Renal pelvis (tissue), 12 donors: Measurements from ENCODE around the gene METTL3. TPM values are rescaled to one million over a fixed set of nuclear protein-coding genes. Genes with fewer than 3 reads are reported as not detected.
"Not testable (repeated sequence)": the region's sequence is repeated elsewhere in the genome, so short reads cannot be mapped to it uniquely, and the experiment has no call there.

ENCODE experiments used
- DNase-seq: peaks from one replicate; pipeline ENCODE4 v3.0.0-alpha.2; 2013
- long read RNA-seq, 16 experiments: transcript quantifications; one replicate each; lab custom pipeline, GENCODE V29; 2026
- polyA plus RNA-seq, 3 donors: library from polyadenylated mRNA; unstranded; fragments of 120-200 nt; gene quantifications; one replicate each; pipeline ENCODE4 v1.2.1, GENCODE V29; 2013; ENCODE audit not compliant: insufficient read length in 3 of 3

METTL3 gene
- 100 to 1,000 TPM in 2 of 3 donors, 10 to 100 TPM in 1; 84.6 to 116 (median 106) TPM for polyA plus RNA-seq
- long read RNA-seq, donor 1, transcript METTL3-201 (11 exons, 2,015 nt), result major isoform, 12 of 46 reads
- long read RNA-seq, donor 1, partial matches to known transcripts, result 24 of 46 reads
- long read RNA-seq, donor 1, other reads (novel, unspliced or antisense), result 8 of 46 reads
- long read RNA-seq, donor 2, transcript METTL3-201 (11 exons, 2,015 nt), result major isoform, 27 of 59 reads
- long read RNA-seq, donor 2, partial matches to known transcripts, result 17 of 59 reads
- long read RNA-seq, donor 2, other reads (novel, unspliced or antisense), result 10 of 59 reads
- long read RNA-seq, donor 3, transcript METTL3-201 (11 exons, 2,015 nt), result major isoform, 8 of 34 reads
- long read RNA-seq, donor 3, partial matches to known transcripts, result 15 of 34 reads
- long read RNA-seq, donor 3, other reads (novel, unspliced or antisense), result 8 of 34 reads
- long read RNA-seq, donor 4, transcript METTL3-201 (11 exons, 2,015 nt), result major isoform, 9 of 57 reads
- long read RNA-seq, donor 4, partial matches to known transcripts, result 26 of 57 reads
- long read RNA-seq, donor 4, other reads (novel, unspliced or antisense), result 13 of 57 reads
- long read RNA-seq, donor 5, partial matches to known transcripts, result 9 of 13 reads
- long read RNA-seq, donor 5, other reads (novel, unspliced or antisense), result 0 of 13 reads
- long read RNA-seq, donor 6, transcript METTL3-201 (11 exons, 2,015 nt), result major isoform, 18 of 58 reads
- long read RNA-seq, donor 6, partial matches to known transcripts, result 14 of 58 reads
- long read RNA-seq, donor 6, other reads (novel, unspliced or antisense), result 12 of 58 reads
- long read RNA-seq, donor 7, transcript METTL3-201 (11 exons, 2,015 nt), result major isoform, 14 of 25 reads
- long read RNA-seq, donor 7, partial matches to known transcripts, result 8 of 25 reads
- long read RNA-seq, donor 7, other reads (novel, unspliced or antisense), result 0 of 25 reads
- long read RNA-seq, donor 8, transcript METTL3-201 (11 exons, 2,015 nt), result major isoform, 6 of 19 reads
- long read RNA-seq, donor 8, partial matches to known transcripts, result 12 of 19 reads
- long read RNA-seq, donor 8, other reads (novel, unspliced or antisense), result 0 of 19 reads
- long read RNA-seq, donor 9, transcript METTL3-201 (11 exons, 2,015 nt), result major isoform, 20 of 78 reads
- long read RNA-seq, donor 9, partial matches to known transcripts, result 35 of 78 reads
- long read RNA-seq, donor 9, other reads (novel, unspliced or antisense), result 14 of 78 reads
- long read RNA-seq, donor 10, transcript METTL3-207 (3 exons, 1,553 nt), result minor isoform, 5 of 45 reads
- long read RNA-seq, donor 10, transcript METTL3-201 (11 exons, 2,015 nt), result major isoform, 8 of 45 reads
- long read RNA-seq, donor 10, partial matches to known transcripts, result 18 of 45 reads
- long read RNA-seq, donor 10, other reads (novel, unspliced or antisense), result 10 of 45 reads
- long read RNA-seq, donor 11, partial matches to known transcripts, result 13 of 19 reads
- long read RNA-seq, donor 11, other reads (novel, unspliced or antisense), result 0 of 19 reads
- long read RNA-seq, donor 12, transcript METTL3-201 (11 exons, 2,015 nt), result major isoform, 24 of 88 reads
- long read RNA-seq, donor 12, transcript METTL3-207 (3 exons, 1,553 nt), result minor isoform, 14 of 88 reads
- long read RNA-seq, donor 12, partial matches to known transcripts, result 28 of 88 reads
- long read RNA-seq, donor 12, other reads (novel, unspliced or antisense), result 16 of 88 reads
- long read RNA-seq, donor 13, transcript METTL3-201 (11 exons, 2,015 nt), result major isoform, 8 of 72 reads
- long read RNA-seq, donor 13, partial matches to known transcripts, result 59 of 72 reads
- long read RNA-seq, donor 13, other reads (novel, unspliced or antisense), result 0 of 72 reads
- long read RNA-seq, donor 14, result 0 reads
- long read RNA-seq, donor 15, result 0 reads
- long read RNA-seq, donor 16, transcript METTL3-201 (11 exons, 2,015 nt), result major isoform, 14 of 55 reads
- long read RNA-seq, donor 16, partial matches to known transcripts, result 28 of 55 reads
- long read RNA-seq, donor 16, other reads (novel, unspliced or antisense), result 6 of 55 reads

- peak; percentile 99 for DNase-seq
Measured at GRCh38 chr14:21510735-21511657, at the start of gene METTL3. Gene METTL3 (minus strand): TSS chr14:21511340. CDS start chr14:21511223, 117 bp downstream.

DNA sequence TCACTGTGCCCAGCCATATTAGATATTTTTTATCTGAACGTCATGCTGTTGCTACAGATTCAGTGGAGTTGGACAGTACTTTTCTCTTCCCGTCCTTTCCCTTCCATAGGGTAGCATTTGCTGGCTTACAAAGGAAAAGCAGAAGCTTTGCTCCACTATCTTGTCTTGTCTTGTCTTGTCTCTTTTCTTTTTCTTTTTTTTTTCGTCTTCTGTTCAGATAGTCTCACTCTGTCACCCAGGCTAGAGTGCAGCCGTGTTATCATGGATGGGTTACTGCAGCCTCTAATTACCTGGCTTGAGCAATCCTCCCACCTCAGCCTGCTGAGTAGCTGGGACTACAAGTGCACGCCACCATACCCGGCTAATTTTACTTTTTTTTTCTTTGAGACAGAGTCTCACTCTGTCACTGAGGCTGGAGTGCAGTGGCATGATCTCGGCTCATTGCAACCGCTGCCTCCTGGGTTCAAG, 47.6 kb upstream of the METTL3 start:
- no peak for DNase-seq

DNA sequence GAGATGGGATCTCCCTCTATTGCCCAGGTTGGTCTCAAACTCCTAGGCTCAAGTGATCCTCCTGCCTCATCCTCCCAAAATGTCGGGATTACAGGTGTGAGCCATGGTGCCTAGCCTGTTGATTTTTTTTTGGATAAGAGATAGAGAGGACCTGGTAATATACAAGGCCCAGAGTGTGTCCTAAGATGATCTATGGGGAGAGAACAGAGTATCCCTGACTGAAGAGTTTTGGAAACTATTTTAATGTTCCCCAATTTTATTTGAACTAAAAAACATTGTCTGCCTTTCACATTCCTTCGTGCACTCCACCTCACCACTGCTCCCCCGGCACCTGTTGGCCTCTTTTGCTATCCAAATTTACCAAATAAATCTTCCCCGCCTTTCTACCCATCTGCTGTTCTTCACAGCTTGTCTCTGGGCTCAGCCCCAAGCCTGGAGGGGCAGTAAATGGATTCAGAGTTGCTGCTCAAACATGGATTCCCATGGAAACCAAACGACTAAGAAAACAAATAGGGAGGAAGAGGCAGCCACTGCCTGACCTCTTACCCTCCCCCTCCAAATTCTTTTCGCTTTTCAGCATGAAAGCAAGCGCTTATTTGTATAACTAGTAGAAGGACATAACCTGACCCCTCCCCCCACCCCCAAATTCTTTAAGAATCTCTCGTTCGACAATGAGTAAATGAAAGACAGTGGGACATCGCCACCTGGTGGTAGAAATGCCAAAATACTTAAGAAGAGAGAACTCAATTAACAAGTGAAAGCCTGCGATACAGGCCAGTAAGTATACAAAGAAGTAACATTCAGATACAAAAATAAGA, 46.2 kb upstream of the METTL3 start:
- peak; percentile 97 for DNase-seq

DNA sequence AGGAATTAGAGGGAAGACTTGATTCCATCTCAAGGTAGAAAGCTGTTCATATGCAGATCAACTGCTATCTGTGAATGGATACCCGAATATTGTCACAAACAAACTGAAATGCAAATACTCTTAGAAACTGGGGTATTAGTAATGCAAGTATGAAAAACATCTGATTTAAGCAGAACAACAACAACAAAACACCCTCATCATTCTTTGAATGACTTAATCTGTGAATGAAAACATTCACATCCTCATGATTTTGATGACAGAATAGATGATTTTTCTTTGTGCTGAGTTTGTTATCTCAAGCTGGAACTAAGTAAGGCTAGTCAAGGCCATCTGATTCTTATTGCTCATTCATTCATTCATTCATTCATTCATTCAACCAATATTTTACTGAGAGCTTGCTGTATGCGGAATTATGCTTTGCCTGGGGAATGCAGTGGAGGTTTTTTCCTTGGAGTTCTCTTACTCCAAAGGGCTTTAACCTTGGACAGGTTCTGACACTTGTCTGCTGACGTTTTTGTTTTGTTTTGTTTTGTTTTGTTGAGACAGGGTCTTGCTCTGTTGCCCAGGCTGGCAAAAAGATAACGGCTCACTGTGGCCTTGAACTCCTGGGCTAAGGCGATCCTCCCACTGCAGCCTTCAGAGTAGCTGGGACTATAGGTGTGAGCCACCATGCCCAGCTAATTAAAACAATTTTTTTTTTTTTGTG, 45.4 kb upstream of the METTL3 start:
- no peak for DNase-seq

DNA sequence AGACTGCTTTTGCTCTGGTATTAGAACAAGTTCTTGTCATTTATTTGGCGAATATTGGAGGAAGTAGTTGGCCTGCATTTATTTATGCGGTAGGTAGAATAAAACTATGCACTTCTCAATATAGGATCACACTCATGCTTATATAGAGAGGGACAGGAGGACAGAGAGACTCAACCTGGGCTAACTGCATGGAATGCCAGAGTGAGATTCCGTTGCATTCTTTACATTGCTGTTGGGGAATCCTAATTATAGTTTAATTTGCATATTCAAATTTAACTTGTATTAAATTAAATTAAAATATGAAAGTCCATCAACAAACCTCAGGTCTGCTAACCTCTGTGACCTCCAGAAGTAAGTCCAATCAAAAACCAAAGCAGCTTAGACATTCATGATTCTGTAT, 42.1 kb upstream of the METTL3 start:
- DNase-seq, result no peak

GRCh38 chr14:21544588-21544987, 33.4 kb upstream of the METTL3 start:
- DNase-seq, result not testable (repeated sequence)

DNA sequence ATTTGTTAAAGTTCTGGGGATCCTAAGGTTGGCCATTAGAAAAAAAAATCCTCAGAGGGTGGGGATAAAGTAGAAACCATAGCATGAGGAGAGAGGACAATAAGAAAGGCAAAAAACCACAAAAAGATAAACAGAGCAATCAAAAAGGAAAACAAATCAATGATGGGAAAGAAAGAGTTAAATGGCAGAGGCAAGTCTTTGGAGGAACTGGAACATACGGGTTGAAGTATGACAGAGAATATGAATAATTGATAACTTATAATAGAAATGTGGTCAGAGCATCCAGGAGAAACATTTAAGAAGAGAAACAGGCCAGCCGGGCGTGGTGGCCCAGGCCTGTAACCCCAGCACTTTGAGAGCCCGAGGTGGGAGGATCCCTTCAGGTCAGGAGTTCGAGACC, 32.8 kb upstream of the METTL3 start:
- no peak for DNase-seq

DNA sequence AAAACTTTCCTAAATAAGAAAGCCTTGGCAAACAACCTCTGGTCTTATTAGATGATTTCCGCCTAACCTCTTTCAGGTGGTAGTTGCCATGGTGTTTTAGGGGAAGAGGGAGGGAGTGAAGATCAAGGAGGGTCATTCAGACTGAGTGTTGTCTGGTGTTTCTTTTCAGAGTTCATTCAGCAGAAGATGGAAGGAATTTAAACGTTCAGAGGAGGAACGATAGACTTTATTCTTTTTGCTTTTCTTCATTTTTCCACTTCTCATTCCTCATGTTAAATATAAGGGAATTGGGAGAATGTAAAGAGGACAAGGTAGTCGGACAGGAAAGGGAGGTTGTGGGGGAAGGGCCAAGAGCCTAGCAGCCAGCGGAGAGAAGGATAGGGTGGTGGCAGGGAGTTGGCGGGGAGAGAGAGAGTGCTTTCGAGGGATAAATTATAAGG, 32.4 kb upstream of the METTL3 start:
- peak; percentile 30 for DNase-seq

DNA sequence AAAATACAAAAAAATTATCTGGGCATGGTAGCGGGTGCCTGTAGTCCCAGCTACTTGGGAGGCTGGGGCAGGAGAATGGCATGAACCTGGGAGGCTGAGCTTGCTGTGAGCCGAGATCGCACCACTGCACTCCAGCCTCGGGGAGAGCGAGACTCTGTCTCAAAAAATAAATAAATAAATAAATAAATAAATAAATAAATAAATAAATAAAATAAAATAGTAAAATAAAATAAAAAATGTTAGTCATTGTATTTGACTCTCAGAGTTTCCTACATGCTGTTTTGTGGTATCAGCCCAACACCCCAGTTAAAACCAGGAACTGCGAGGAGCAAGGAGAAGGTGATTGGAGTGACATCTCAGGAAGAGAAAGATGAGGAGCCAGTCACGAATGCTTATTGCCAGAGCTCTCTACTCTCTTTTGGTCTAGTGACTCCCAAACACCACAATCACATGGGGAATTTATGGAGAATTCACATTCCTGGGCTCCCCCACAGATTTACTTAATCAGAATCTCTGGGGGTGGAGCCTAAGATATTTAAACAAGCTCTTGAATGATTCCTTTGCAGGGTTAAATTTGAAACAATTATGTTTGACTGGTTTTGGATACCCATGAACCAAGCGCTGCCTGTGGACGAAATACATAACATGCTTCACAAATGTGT, 30.4 kb upstream of the METTL3 start:
- no peak for DNase-seq

GRCh38 chr14:21539189-21539940, 28.2 kb upstream of the METTL3 start:
- DNase-seq, result no peak

GRCh38 chr14:21537090-21537424, 25.9 kb upstream of the METTL3 start:
- no peak for DNase-seq

DNA sequence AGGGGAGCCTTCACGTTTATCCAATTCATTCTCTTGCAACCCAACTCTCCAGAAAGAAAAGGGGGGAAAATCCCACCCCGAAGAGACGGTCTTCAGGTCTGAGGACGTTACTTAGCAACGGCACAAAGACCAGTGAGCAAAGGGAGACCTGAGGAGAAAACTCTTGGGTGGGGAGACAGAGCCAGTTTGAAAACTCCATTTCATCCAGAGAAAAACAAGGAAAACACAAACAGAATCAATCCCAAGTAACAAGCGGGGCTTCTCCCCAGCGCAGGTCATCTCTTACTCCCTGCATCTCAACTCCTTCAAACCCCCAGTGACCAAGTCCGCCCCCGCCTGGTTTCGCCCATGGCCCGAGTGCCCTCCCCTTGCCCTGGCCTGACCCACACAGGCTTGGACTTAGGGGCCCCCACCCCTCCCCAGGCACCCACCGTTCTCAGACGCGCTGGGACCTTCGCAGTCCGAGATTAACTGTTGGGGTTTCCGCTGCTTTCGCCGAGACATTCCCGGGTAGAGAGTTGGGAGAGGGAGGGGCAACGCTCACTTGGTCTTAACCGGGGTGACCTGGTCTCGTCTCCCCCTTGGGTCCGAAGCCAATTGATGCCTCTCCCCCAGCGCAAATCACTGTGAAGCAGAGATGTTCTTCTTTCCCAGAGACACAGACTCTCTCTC, 25.4 kb upstream of the METTL3 start:
- peak; percentile 35 for DNase-seq

GRCh38 chr14:21535545-21536417, 24.6 kb upstream of the METTL3 start:
- no peak for DNase-seq

- no peak for DNase-seq
Measured at GRCh38 chr14:21534576-21534975, 23.4 kb upstream of the METTL3 start.
